Gastrocnemius medialis (tissue), 4 donors: ENCODE results near the gene CFB.

Source experiments
- CTCF ChIP-seq, 5 experiments: fragments of 450-650 bp in 3 of 5; fragments of 200-600 bp in 2 of 5; sonication (generic) in 2 of 5; IDR thresholded peaks in 4 of 5; conservative IDR thresholded peaks in 1 of 5; 1 replicate in 4 of 5; 2 replicates in 1 of 5; pipeline ENCODE4 v1.5.1; 2016 to 2019; ENCODE audit warnings: antibody characterized with exemption in 5 of 5, mild to moderate bottlenecking in 3 of 5, moderate library complexity in 3 of 5
- POLR2A ChIP-seq, 2 donors: fragments of 450-650 bp; IDR thresholded peaks; one replicate each; pipeline ENCODE4 v1.6.1; 2017; ENCODE audit warnings: antibody characterized with exemption in 2 of 2, mild to moderate bottlenecking in 2 of 2, moderate library complexity in 2 of 2

GRCh38 chr6:31967926-31968320 lies 22.0 kb downstream of the CFB start:
- TF ChIP-seq CTCF (IDR thresholded peaks at IDR 0.05 in 4 of 5, conservative IDR thresholded peaks at IDR 0.05 in 1 of 5) (no peak), POLR2A (IDR thresholded peaks at IDR 0.05) (no peak)
